Measurements from ENCODE around the gene THOC2. TPM values are rescaled to one million over a fixed set of nuclear protein-coding genes. Genes with fewer than 3 reads are reported as not detected.

THOC2 gene
- total and polyA plus RNA-seq, 2 of the 8 experiments (the other 6 are each of a cell fraction or from before 2014, with no cell fraction given), result 32.7 to 68.8 TPM

GRCh38 chrX:123607806-123608205 is 125.0 kb downstream of the THOC2 start:
- Histone ChIP-seq H3K27me3 (replicated peaks in 1 of 4; ENCODE audit: control insufficient read depth in 3 of 4, extremely low read depth in 1 of 4, insufficient read depth in 3 of 4, low read length in 3 of 4) (no peaks in the 10 kb centered on the region), H3K79me1 (ENCODE audit: low read depth, low read length) (no peaks in the 10 kb centered on the region), H3K9me3 (ENCODE audit: insufficient read depth in 2 of 2, low read depth in 1 of 2, low read length in 1 of 2) (no peaks in the 10 kb centered on the region), H3K56ac (replicated peaks; ENCODE audit: insufficient read length, low read depth, low read length) (no peak overlapping the region), H4K5ac (ENCODE audit: insufficient read length, low read depth, low read length) (no peak overlapping the region), H3K4me3 (ENCODE audit: extremely low read depth in 1 of 4, insufficient read depth in 2 of 4, low read depth in 3 of 4, low read length in 4 of 4) (no peak overlapping the region), H2AFZ (ENCODE audit: low read length) (no peak overlapping the region), H4K8ac (ENCODE audit: extremely low read depth, insufficient read depth, low read length) (no peak overlapping the region), H3K4me2 (ENCODE audit: insufficient read depth in 1 of 2, low read depth in 2 of 2, low read length in 2 of 2) (no peak overlapping the region), H3K79me2 (ENCODE audit: control insufficient read depth in 1 of 2, insufficient read depth in 2 of 2, low read length in 2 of 2) (no peaks in the 10 kb centered on the region), H3K36me3 (ENCODE audit: control insufficient read depth in 2 of 4, insufficient read depth in 4 of 4, low read length in 3 of 4) (peaks cover 0 to 26% (median 0%) of the 10 kb centered on the region in 4 experiments; a peak in 5 of 8 replicates), H3K4ac (replicated peaks; ENCODE audit: insufficient read length, low read depth, low read length) (no peak overlapping the region), H2BK15ac (ENCODE audit: low read length) (no peak overlapping the region), H3K18ac (ENCODE audit: extremely low read depth, low read length) (no peak overlapping the region), H3K14ac (ENCODE audit: insufficient read length) (no peak overlapping the region), H3K9ac (replicated peaks in 1 of 4; ENCODE audit: extremely low read depth in 1 of 4, low read depth in 3 of 4, low read length in 3 of 4) (no peak overlapping the region), H3K23ac (ENCODE audit: insufficient read length) (no peak overlapping the region), H3K27ac (ENCODE audit: low read depth, low read length) (no peak overlapping the region), H2AK5ac (ENCODE audit: low read depth, low read length) (no peak overlapping the region), H2BK5ac (ENCODE audit: low read depth, low read length) (no peak overlapping the region), H2BK20ac (ENCODE audit: low read length) (no peak overlapping the region), H4K91ac (replicated peaks; ENCODE audit: insufficient read length, low read length) (no peak overlapping the region), H3K23me2 (ENCODE audit: low read depth, low read length) (no peaks in the 10 kb centered on the region), H2BK120ac (replicated peaks; ENCODE audit: low read depth, low read length) (no peak overlapping the region), H4K20me1 (replicated peaks in 1 of 2; ENCODE audit: control insufficient read depth in 1 of 2, insufficient read depth in 2 of 2, low read length in 2 of 2) (no peaks in the 10 kb centered on the region), H3K4me1 (replicated peaks in 1 of 4; ENCODE audit: control insufficient read depth in 3 of 4, insufficient read depth in 4 of 4, low read length in 3 of 4) (no peaks in the 10 kb centered on the region), H2BK12ac (ENCODE audit: low read depth, low read length) (no peak overlapping the region)
- DNase-seq (ENCODE audit: low read depth in 1 of 2, low spot score in 2 of 2) (no peak), FAIRE-seq (no peak)
- ChIA-PET POLR2A (ENCODE audit: partially characterized antibody) (no interaction called here), CTCF (ENCODE audit: partially characterized antibody) (no interaction called here)
- TF ChIP-seq CTBP2 (IDR thresholded peaks at IDR 0.05; ENCODE audit: borderline replicate concordance, insufficient read depth, insufficient read length, low read length), result no peak
- TF ChIP-seq RBBP5 (IDR thresholded peaks at IDR 0.05; ENCODE audit: borderline replicate concordance, low read depth, low read length), result no peak
- TF ChIP-seq FOSL1 (IDR thresholded peaks at IDR 0.05; ENCODE audit: insufficient read depth, low read depth, low read length), result no peak
- TF ChIP-seq NANOG (IDR thresholded peaks at IDR 0.05; ENCODE audit: insufficient read depth, low read depth, low read length, poor library complexity, severe bottlenecking), result no peak
- TF ChIP-seq CHD2 (IDR thresholded peaks at IDR 0.05; ENCODE audit: low read length), result no peak
- TF ChIP-seq EGR1 (IDR thresholded peaks at IDR 0.05; ENCODE audit: borderline replicate concordance, low read depth, low read length), result no peak
- no peak for TF ChIP-seq TAF1 (IDR thresholded peaks at IDR 0.05; ENCODE audit: low read depth, low read length)
- no peak for TF ChIP-seq POLR2A (IDR thresholded peaks at IDR 0.05; ENCODE audit: control extremely low read depth in 1 of 2, low read depth in 2 of 2, low read length in 2 of 2)
- TF ChIP-seq KDM4A (IDR thresholded peaks at IDR 0.05; ENCODE audit: low read depth, low read length, severe bottlenecking), result no peak
- no peak for TF ChIP-seq SRF (IDR thresholded peaks at IDR 0.05; ENCODE audit: low read depth, low read length)
- no peak for TF ChIP-seq GABPA (IDR thresholded peaks at IDR 0.05; ENCODE audit: borderline replicate concordance, insufficient read depth, low read length)
- WGBS, 2 experiments (ENCODE audit: extremely low coverage in 1 of 2, insufficient coverage in 1 of 2, insufficient read length in 1 of 2, insufficient replicate concordance in 2 of 2, low coverage in 1 of 2, low lambda C conversion rate in 2 of 2, missing lambda C conversion rate in 1 of 2), result 100% methylated on average over 3 of the region's 6 CpGs; no CpG with 5 or more reads in 1 of the 2 experiments
